Naive B cell (primary cell): ENCODE results near the gene ZSCAN22. TPM values are rescaled to one million over a fixed set of nuclear protein-coding genes. Genes with fewer than 3 reads are reported as not detected.

Experiments used
- polyA plus RNA-seq, 6 donors: library from polyadenylated mRNA; unstranded; fragments of 300-500 nt; fragmentation: Illumina TruSeq; gene quantifications; one replicate each; pipeline ENCODE4 v1.2.3, GENCODE V29; 2021; ENCODE audit warnings: low read depth in 6 of 6

The ZSCAN22 gene
- polyA plus RNA-seq, 6 donors from 2014 or later, result 1.5 to 5.2 (median 2.1) TPM; not detected in 1

Other genes starting within 250 kb of the ZSCAN22 start
- gene ZSCAN18, start 228.8 kb upstream of the ZSCAN22 start, polyA plus RNA-seq, result 10 to 100 TPM; 22.2 to 39.2 (median 36.7) TPM
- 10 to 100 TPM in 1 of 6 donors, 1 to 10 TPM in 5; 2.5 to 11.2 (median 5.6) TPM for gene ZNF329, start 176.2 kb upstream of the ZSCAN22 start, polyA plus RNA-seq
- 10 to 100 TPM; 45.1 to 65.9 (median 55.5) TPM for gene ZNF274, start 143.9 kb upstream of the ZSCAN22 start, polyA plus RNA-seq
- 10 to 100 TPM; 16.4 to 41.1 (median 23.1) TPM for gene ZNF544, start 98.1 kb upstream of the ZSCAN22 start, polyA plus RNA-seq
- gene ZNF8, start 48.0 kb upstream of the ZSCAN22 start, polyA plus RNA-seq, result 1 to 10 TPM in 1 of 6 donors, under 1 TPM in 4, not detected in 1; 0.21 to 1.0 (median 0.70) TPM
- gene ERVK3-1, start 21.6 kb upstream of the ZSCAN22 start, polyA plus RNA-seq, result 10 to 100 TPM; 47.2 to 88.7 (median 74.6) TPM
- gene A1BG, start 26.5 kb downstream of the ZSCAN22 start, polyA plus RNA-seq, result 10 to 100 TPM; 30.6 to 68.3 (median 50.9) TPM
- 1 to 10 TPM in 3 of 6 donors, under 1 TPM in 3; 0.23 to 2.3 (median 1.5) TPM for gene ZNF497, start 35.8 kb downstream of the ZSCAN22 start, polyA plus RNA-seq
- gene ZNF837, start 54.0 kb downstream of the ZSCAN22 start, polyA plus RNA-seq, result 10 to 100 TPM in 2 of 6 donors, 1 to 10 TPM in 4; 7.5 to 13.5 (median 8.5) TPM
- gene RPS5, start 60.3 kb downstream of the ZSCAN22 start, polyA plus RNA-seq, result 1,000 to 10,000 TPM; 1,545 to 2,332 (median 1,783) TPM
- gene RNF225, start 68.7 kb downstream of the ZSCAN22 start, polyA plus RNA-seq, result not detected
- gene ZNF584, start 81.7 kb downstream of the ZSCAN22 start, polyA plus RNA-seq, result 1 to 10 TPM; 3.6 to 6.2 (median 4.5) TPM
- 1 to 10 TPM in 5 of 6 donors, not detected in 1; 2.1 to 3.8 (median 3.2) TPM for gene ZNF132, start 113.2 kb downstream of the ZSCAN22 start, polyA plus RNA-seq
- gene ZNF324B, start 124.6 kb downstream of the ZSCAN22 start, polyA plus RNA-seq, result 1 to 10 TPM in 5 of 6 donors, under 1 TPM in 1; 0.96 to 3.7 (median 2.4) TPM
- 10 to 100 TPM in 5 of 6 donors, 1 to 10 TPM in 1; 8.5 to 30.0 (median 14.4) TPM for gene ZNF324, start 140.1 kb downstream of the ZSCAN22 start, polyA plus RNA-seq
- 1 to 10 TPM; 4.1 to 6.2 (median 5.0) TPM for gene ZNF446, start 149.4 kb downstream of the ZSCAN22 start, polyA plus RNA-seq
- gene SLC27A5, start 185.0 kb downstream of the ZSCAN22 start, polyA plus RNA-seq, result 10 to 100 TPM; 12.0 to 17.8 (median 12.7) TPM
- gene ZBTB45, start 192.8 kb downstream of the ZSCAN22 start, polyA plus RNA-seq, result 1 to 10 TPM; 3.3 to 6.8 (median 4.8) TPM
- 100 to 1,000 TPM in 1 of 6 donors, 10 to 100 TPM in 5; 25.7 to 100 (median 50.8) TPM for gene TRIM28, start 217.1 kb downstream of the ZSCAN22 start, polyA plus RNA-seq
- gene CHMP2A, start 228.1 kb downstream of the ZSCAN22 start, polyA plus RNA-seq, result 100 to 1,000 TPM; 109 to 169 (median 122) TPM
- gene UBE2M, start 231.6 kb downstream of the ZSCAN22 start, polyA plus RNA-seq, result 10 to 100 TPM; 10.8 to 24.2 (median 16.8) TPM
- gene MZF1, start 246.3 kb downstream of the ZSCAN22 start, polyA plus RNA-seq, result 10 to 100 TPM in 2 of 6 donors, 1 to 10 TPM in 4; 6.6 to 14.8 (median 9.3) TPM